ENCODE results near the gene TDO2.

Gene TDO2

DNA sequence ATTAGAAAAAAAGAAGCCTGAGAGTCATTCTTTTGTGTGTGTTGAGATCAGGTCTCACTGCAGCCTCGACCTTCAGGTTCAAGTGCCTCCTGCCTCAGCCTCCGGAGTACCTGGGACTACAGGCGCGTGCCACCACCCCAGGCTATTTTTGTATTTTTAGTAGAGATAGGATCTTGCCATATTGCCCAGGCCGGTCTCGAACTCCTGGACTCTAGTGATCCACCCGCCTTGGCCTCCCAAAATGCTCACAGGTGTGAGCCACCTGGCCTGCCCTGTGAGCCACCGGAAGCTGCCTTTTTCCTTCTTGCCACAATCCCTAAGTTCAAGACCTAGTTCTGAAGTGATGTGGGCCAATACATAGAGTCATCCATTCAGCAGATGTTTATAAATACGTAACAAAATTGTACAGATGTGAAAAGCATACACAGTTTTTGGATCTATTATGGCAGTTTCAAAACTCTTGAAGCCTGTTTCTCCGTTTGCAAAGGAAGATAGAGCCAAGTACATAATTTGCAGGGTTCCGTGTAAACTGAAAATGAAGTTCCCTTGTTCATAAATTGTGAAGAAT, 50.7 kb downstream of the TDO2 start:
- DNase-seq (ENCODE audit: low read depth in 2 of 2): no peak

DNA sequence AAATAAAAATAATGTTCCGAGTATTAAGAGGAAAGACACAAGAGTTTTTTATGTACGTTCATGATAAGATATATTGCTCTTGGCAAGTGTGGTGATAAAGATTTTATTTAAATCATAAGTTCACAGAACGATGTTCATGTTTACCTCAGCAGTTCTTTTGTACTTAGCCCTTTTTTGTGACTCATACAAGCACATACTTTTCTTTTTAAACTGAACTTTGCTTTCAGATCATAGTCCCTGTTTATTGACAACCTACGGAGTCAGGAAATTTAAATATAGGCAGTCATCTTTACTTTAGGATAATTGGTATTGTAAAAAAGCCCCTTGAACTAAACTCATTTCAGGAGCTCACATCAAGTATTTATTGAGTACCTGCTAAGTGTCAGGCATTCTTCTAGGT, 51.4 kb downstream of the TDO2 start:
- DNase-seq (ENCODE audit: low read depth in 2 of 2): no peak

DNA sequence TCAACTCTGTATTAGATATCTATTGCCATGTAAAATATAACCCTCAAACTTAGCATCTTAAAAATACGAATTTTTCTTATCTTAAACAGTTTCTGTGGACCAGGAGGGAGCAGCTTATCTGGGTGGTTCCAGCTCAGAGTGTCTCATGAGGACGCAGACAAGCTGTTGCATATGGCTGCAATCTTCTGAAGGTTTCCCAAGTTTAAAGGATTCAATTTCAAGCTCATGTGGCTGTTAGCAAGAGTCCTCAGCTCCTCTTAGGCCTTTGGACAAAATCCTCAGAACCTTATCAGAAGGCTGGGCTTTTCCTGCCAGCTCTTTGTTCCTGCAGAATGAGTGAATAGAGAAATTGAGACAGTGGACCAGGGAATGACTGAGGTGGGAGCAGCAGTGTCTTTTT, 53.0 kb downstream of the TDO2 start:
- DNase-seq (ENCODE audit: low read depth in 2 of 2): no peak

GRCh38 chr4:155959417-155959816, 55.9 kb downstream of the TDO2 start:
- DNase-seq (ENCODE audit: low read depth in 2 of 2): no peak

DNA sequence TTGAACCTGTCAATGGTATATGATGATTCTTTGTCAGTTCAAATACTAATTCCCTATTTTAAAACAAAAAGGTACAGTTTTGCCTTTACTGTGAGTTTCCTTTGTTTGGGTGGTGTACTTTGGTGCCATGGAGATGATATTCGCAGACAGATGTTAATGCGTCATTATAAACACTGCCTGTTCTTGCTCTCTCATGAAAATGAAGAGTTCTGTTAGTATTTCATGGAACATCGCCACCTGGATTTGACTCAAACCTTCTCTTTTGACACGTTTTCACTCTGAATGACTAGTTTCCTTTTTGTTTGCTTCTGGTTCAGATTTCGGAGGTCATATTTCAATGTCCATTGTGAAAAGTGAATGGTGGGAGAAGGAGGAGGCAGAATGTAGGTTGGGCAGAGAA, 57.0 kb downstream of the TDO2 start:
- DNase-seq (ENCODE audit: low read depth in 2 of 2): no peak

- DNase-seq (ENCODE audit: low read depth in 2 of 2): no peak
Observed at GRCh38 chr4:155961575-155961974, 58.1 kb downstream of the TDO2 start.

- no peak for DNase-seq (ENCODE audit: low read depth in 2 of 2)
Observed at GRCh38 chr4:155962767-155963166, 59.3 kb downstream of the TDO2 start.

DNA sequence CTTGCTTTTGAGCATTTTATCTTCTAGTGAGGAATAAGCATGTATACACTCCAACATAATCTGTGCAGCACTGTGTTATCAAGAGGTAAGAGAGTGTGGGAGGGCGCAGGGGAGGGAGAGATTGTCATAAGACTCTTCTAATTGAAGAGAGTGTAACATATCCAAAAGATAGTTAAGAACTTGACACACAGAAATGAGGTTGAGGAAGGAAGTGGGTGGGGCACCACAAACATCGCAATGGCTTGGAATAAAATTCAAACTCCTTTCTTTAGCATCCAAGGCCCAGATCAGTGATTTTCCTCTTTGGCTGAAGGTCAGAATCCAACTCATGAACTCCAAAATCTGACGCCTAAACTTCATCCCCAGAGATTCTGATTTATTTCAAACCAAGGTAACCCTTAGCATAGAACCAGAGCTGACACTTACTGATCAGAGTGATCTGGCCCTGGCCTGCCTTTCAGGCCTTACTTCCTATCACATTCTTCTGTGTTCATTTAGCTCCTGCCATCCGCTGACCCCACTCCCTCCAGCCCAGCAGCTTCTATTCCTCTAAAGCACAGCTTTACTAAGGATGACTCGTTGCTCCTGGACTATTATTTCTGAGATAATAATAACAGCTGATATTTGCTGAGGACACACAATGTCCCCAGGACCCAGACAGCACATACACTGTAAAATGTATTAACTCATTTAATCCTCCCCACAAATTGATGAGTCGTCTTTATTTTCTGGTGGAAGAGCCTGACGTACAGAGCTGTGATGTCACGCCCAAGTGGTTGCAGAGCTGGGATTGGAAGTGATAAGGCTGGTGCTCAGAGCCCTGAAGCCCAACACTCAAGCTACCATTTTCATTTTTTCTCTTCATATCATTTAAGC, 60.8 kb downstream of the TDO2 start:
- DNase-seq (ENCODE audit: low read depth in 2 of 2): no peak

- no peak for DNase-seq (ENCODE audit: low read depth in 2 of 2)
Observed at GRCh38 chr4:155966171-155966570, 62.7 kb downstream of the TDO2 start.

GRCh38 chr4:155966731-155967395, 63.4 kb downstream of the TDO2 start:
- DNase-seq (ENCODE audit: low read depth in 2 of 2): no peak
